H9 (cell line): ENCODE results near the gene CEMIP2. TPM values are rescaled to one million over a fixed set of nuclear protein-coding genes. Genes with fewer than 3 reads are reported as not detected.

Experiments
- DNase-seq: peaks from one replicate; pipeline ENCODE4 v3.0.0-alpha.2; 2017
- H2AFZ ChIP-seq: one replicate; pipeline ENCODE4 v1.6.1; 2013; ENCODE audit warnings: mild to moderate bottlenecking, low read length, control low read depth, moderate library complexity
- H2AK5ac ChIP-seq: 2 replicates; pipeline ENCODE4 v1.6.1; 2013; ENCODE audit warnings: low read length, control low read depth, mixed read lengths; ENCODE audit not compliant: insufficient read length
- H2BK120ac ChIP-seq: one replicate; pipeline ENCODE4 v1.6.1; 2013; ENCODE audit warnings: low read depth, mild to moderate bottlenecking, low read length, control low read depth, inconsistent platforms; ENCODE audit not compliant: poor library complexity, severe bottlenecking
- H2BK12ac ChIP-seq: 2 replicates; pipeline ENCODE4 v1.6.1; 2013; ENCODE audit warnings: low read length, control low read depth, mixed read lengths, low read depth; ENCODE audit not compliant: insufficient read length
- H2BK15ac ChIP-seq: 2 replicates; pipeline ENCODE4 v1.6.1; 2013; ENCODE audit warnings: low read depth, low read length, control low read depth
- H2BK20ac ChIP-seq: one replicate; pipeline ENCODE4 v1.6.1; 2013; ENCODE audit warnings: low read depth, mild to moderate bottlenecking, low read length, control low read depth, inconsistent platforms; ENCODE audit not compliant: poor library complexity, severe bottlenecking
- H2BK5ac ChIP-seq: 2 replicates; pipeline ENCODE4 v1.6.1; 2013; ENCODE audit warnings: low read length, control low read depth, mixed read lengths; ENCODE audit not compliant: insufficient read length
- H3K14ac ChIP-seq: 2 replicates; pipeline ENCODE4 v1.6.1; 2013; ENCODE audit warnings: low read length, control low read depth; ENCODE audit not compliant: insufficient read depth
- H3K18ac ChIP-seq: 2 replicates; pipeline ENCODE4 v1.6.1; 2013; ENCODE audit warnings: low read depth, mild to moderate bottlenecking, mixed read lengths, low read length, control low read depth; ENCODE audit not compliant: insufficient read length
- H3K23ac ChIP-seq: 2 replicates; pipeline ENCODE4 v1.6.1; 2013; ENCODE audit warnings: low read length, control low read depth, mixed read lengths, low read depth; ENCODE audit not compliant: insufficient read length
- H3K23me2 ChIP-seq: 2 replicates; pipeline ENCODE4 v1.6.1; 2013; ENCODE audit warnings: low read depth, mild to moderate bottlenecking, mixed read lengths, low read length, control low read depth; ENCODE audit not compliant: insufficient read length, poor library complexity, severe bottlenecking
- H3K27ac ChIP-seq: 2 replicates; pipeline ENCODE4 v1.5.1; 2013; ENCODE audit warnings: low read length, control low read depth, mixed read lengths, low read depth; ENCODE audit not compliant: insufficient read length
- H3K27me3 ChIP-seq: 2 replicates; pipeline ENCODE4 v1.6.1; 2013; ENCODE audit warnings: low read length, control low read depth, inconsistent platforms; ENCODE audit not compliant: insufficient read depth
- H3K4ac ChIP-seq: 2 replicates; pipeline ENCODE4 v1.6.1; 2013; ENCODE audit warnings: low read depth, mild to moderate bottlenecking, control low read depth, inconsistent platforms, low read length, moderate library complexity
- H3K4me1 ChIP-seq: 2 replicates; pipeline ENCODE4 v1.6.1; 2013; ENCODE audit warnings: low read length, control low read depth, inconsistent platforms; ENCODE audit not compliant: insufficient read depth
- H3K4me2 ChIP-seq: 2 replicates; pipeline ENCODE4 v1.6.1; 2013; ENCODE audit warnings: low read length, control low read depth, mixed read lengths; ENCODE audit not compliant: insufficient read length, insufficient read depth
- H3K56ac ChIP-seq: 2 replicates; pipeline ENCODE4 v1.6.1; 2013; ENCODE audit warnings: low read depth, mild to moderate bottlenecking, mixed read lengths, low read length, control low read depth; ENCODE audit not compliant: insufficient read length
- H3K79me1 ChIP-seq: 2 replicates; pipeline ENCODE4 v1.6.1; 2013; ENCODE audit warnings: low read depth, mild to moderate bottlenecking, moderate library complexity, low read length, control low read depth, inconsistent platforms; ENCODE audit not compliant: insufficient read depth, poor library complexity, severe bottlenecking
- H3K79me2 ChIP-seq: 2 replicates; pipeline ENCODE4 v1.6.1; 2013; ENCODE audit warnings: low read length, control low read depth, inconsistent platforms; ENCODE audit not compliant: insufficient read depth
- H3K9ac ChIP-seq: 2 replicates; pipeline ENCODE4 v1.6.1; 2013; ENCODE audit warnings: low read length, control low read depth, mixed read lengths; ENCODE audit not compliant: insufficient read length; ENCODE audit errors: extremely low read depth
- H3K9me3 ChIP-seq: one replicate; pipeline ENCODE4 v1.6.1; 2013; ENCODE audit warnings: low read depth, low read length, inconsistent platforms; ENCODE audit not compliant: control insufficient read depth
- H3T11ph ChIP-seq: one replicate; pipeline ENCODE4 v1.6.1; 2013; ENCODE audit warnings: mild to moderate bottlenecking, low read length, control low read depth, inconsistent platforms
- H4K20me1 ChIP-seq: one replicate; pipeline ENCODE4 v1.6.1; 2013; ENCODE audit not compliant: control insufficient read depth, insufficient read length, insufficient read depth
- H4K5ac ChIP-seq: 2 replicates; pipeline ENCODE4 v1.6.1; 2013; ENCODE audit warnings: low read depth, mild to moderate bottlenecking, mixed read lengths, low read length, control low read depth; ENCODE audit not compliant: insufficient read length
- H4K8ac ChIP-seq: replicated peaks from 2 replicates; pipeline ENCODE4 v1.6.1; 2013; ENCODE audit warnings: low read length, control low read depth, mixed read lengths, low read depth; ENCODE audit not compliant: insufficient read length
- H4K91ac ChIP-seq: 2 replicates; pipeline ENCODE4 v1.6.1; 2013; ENCODE audit warnings: low read depth, mild to moderate bottlenecking, moderate library complexity, mixed read lengths, low read length, control low read depth; ENCODE audit not compliant: insufficient read length
- H3K27ac Mint-ChIP-seq, 3 experiments: 2 replicates in 2 of 3; 3 replicates in 1 of 3; pipeline ENCODE4 v1.8.0; 2020 to 2021; ENCODE audit warnings: mixed read lengths in 3 of 3, mild to moderate bottlenecking in 1 of 3, moderate library complexity in 1 of 3
- H3K27me3 Mint-ChIP-seq: 2 replicates; pipeline ENCODE4 v1.8.0; 2021; ENCODE audit warnings: low read depth, mild to moderate bottlenecking, moderate library complexity, mixed read lengths
- H3K36me3 Mint-ChIP-seq, 3 experiments: 2 replicates in 2 of 3; 3 replicates in 1 of 3; pipeline ENCODE4 v1.8.0; 2020 to 2021; ENCODE audit warnings: low read depth in 3 of 3, mixed read lengths in 3 of 3; ENCODE audit not compliant: insufficient read depth in 1 of 3
- H3K4me1 Mint-ChIP-seq, 2 experiments: 2 replicates each; pipeline ENCODE4 v1.8.0; 2020; ENCODE audit warnings: mixed read lengths in 2 of 2
- H3K4me3 Mint-ChIP-seq, 2 experiments: 2 replicates in 1 of 2; 3 replicates in 1 of 2; pipeline ENCODE4 v1.8.0; 2020 to 2021; ENCODE audit warnings: mild to moderate bottlenecking in 2 of 2, mixed read lengths in 2 of 2, moderate library complexity in 1 of 2
- H3K9me3 Mint-ChIP-seq, 2 experiments: 2 replicates in 1 of 2; 3 replicates in 1 of 2; pipeline ENCODE4 v1.8.0; 2020; ENCODE audit warnings: mild to moderate bottlenecking in 2 of 2, mixed read lengths in 2 of 2, moderate library complexity in 1 of 2
- WGBS: extraction: QIAGEN DNeasy Blood & Tissue Kit; methylation state at CpG from one replicate; pipeline ENCODE4 v1.1.7; 2013; ENCODE audit warnings: missing lambda C conversion rate, low lambda C conversion rate, mixed read lengths; ENCODE audit not compliant: insufficient read length; ENCODE audit errors: extremely low coverage; 5-methylcytosine and 5-hydroxymethylcytosine counted together
- total RNA-seq: library from RNA; stranded (reverse); gene quantifications from 2 replicates; pipeline ENCODE4 v1.2.1, GENCODE V29; 2021
- TF ChIP-seq, protein P1 (sequence below): fragments of 200-600 bp; sonication (generic); conservative IDR thresholded peaks from 3 replicates; pipeline ENCODE4 v1.8.0; 2021; ENCODE audit warnings: antibody characterized with exemption, mild to moderate bottlenecking

The CEMIP2 gene
- total RNA-seq, 1 experiment from 2014 or later = 77.2 TPM

DNA sequence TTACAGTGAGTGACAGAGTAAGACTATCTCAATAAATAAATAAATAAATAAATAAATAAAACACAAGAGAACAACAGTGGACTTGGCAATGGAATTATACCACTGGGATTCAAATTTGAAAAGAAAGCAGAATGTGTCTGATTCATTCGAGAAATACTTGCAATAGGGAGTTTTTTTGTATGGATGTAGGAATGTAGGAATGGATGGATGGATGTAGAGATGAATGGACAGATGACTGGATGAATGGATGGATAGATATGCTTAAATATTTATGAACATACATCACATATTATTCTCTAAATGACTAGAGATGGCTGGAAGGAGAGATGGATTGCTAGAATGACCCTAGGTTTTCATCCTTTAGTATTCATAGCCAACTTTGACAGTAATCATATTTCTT, 22.0 kb upstream of the CEMIP2 start:
- no peak overlapping the region for H2BK120ac ChIP-seq
- 0 out of 4 replicates have a peak, but pooled peaks cover 4% of the 10 kb centered on the region in 2 experiments for H3K4me1 Mint-ChIP-seq
- H3K36me3 Mint-ChIP-seq = no peaks in the 10 kb centered on the region; a peak in 1 of 7 replicates
- no peak overlapping the region for H3K18ac ChIP-seq
- H3K4me1 ChIP-seq = no peaks in the 10 kb centered on the region
- H3K9me3 Mint-ChIP-seq = no peaks in the 10 kb centered on the region
- H3K4me2 ChIP-seq = no peak overlapping the region
- TF ChIP-seq, protein P1, sequence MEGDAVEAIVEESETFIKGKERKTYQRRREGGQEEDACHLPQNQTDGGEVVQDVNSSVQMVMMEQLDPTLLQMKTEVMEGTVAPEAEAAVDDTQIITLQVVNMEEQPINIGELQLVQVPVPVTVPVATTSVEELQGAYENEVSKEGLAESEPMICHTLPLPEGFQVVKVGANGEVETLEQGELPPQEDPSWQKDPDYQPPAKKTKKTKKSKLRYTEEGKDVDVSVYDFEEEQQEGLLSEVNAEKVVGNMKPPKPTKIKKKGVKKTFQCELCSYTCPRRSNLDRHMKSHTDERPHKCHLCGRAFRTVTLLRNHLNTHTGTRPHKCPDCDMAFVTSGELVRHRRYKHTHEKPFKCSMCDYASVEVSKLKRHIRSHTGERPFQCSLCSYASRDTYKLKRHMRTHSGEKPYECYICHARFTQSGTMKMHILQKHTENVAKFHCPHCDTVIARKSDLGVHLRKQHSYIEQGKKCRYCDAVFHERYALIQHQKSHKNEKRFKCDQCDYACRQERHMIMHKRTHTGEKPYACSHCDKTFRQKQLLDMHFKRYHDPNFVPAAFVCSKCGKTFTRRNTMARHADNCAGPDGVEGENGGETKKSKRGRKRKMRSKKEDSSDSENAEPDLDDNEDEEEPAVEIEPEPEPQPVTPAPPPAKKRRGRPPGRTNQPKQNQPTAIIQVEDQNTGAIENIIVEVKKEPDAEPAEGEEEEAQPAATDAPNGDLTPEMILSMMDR = no peak
- H3T11ph ChIP-seq = no peak overlapping the region
- DNase-seq = no peak
- 100% methylated on average over 1 of the region's 1 CpG for WGBS
- no peak overlapping the region for H3K27ac Mint-ChIP-seq
- no peak overlapping the region for H4K8ac ChIP-seq
- H2BK20ac ChIP-seq = no peak overlapping the region
- no peaks in the 10 kb centered on the region for H3K79me2 ChIP-seq
- no peaks in the 10 kb centered on the region for H4K20me1 ChIP-seq
- no peak overlapping the region for H3K56ac ChIP-seq
- no peak overlapping the region for H2AK5ac ChIP-seq
- no peak overlapping the region for H3K14ac ChIP-seq
- H3K9me3 ChIP-seq = no peaks in the 10 kb centered on the region
- H4K5ac ChIP-seq = no peak overlapping the region
- H2BK12ac ChIP-seq = no peak overlapping the region
- no peak overlapping the region for H3K27ac ChIP-seq
- H3K23me2 ChIP-seq = no peaks in the 10 kb centered on the region
- H4K91ac ChIP-seq = no peak overlapping the region
- H2AFZ ChIP-seq = no peak overlapping the region
- no peak overlapping the region for H2BK15ac ChIP-seq
- no peaks in the 10 kb centered on the region for H3K27me3 ChIP-seq
- no peak overlapping the region for H3K23ac ChIP-seq
- H2BK5ac ChIP-seq = no peak overlapping the region
- H3K79me1 ChIP-seq = no peaks in the 10 kb centered on the region
- H3K9ac ChIP-seq = no peak overlapping the region
- no peak overlapping the region for H3K4me3 Mint-ChIP-seq
- no peak overlapping the region for H3K4ac ChIP-seq
- no peaks in the 10 kb centered on the region for H3K27me3 Mint-ChIP-seq
